Left lung (tissue), 10 donors: ENCODE measurements around the gene SLC38A11. TPM values are rescaled to one million over a fixed set of nuclear protein-coding genes. Genes with fewer than 3 reads are reported as not detected.

Source experiments
- ATAC-seq: fragments of 200-7000 bp; cut with Tn5 transposase; one replicate; pipeline ENCODE4 v1.9.1; 2020; ENCODE audit warnings: moderate library complexity
- DNase-seq, 4 donors: peaks; one replicate each; pipeline ENCODE4 v3.0.0-alpha.2; 2013 to 2020
- H3K27ac ChIP-seq, 2 donors: fragments of 200-600 bp; sonication (generic) in 1 of 2; one replicate each; pipeline versions ENCODE4 v1.5.0 to v1.8.0; 2020 to 2021
- H3K27me3 ChIP-seq, 2 donors: fragments of 200-600 bp; sonication (generic) in 1 of 2; one replicate each; pipeline versions ENCODE4 v1.5.0 to v1.8.0; 2020 to 2021
- H3K36me3 ChIP-seq, 2 donors: fragments of 200-600 bp; sonication (generic) in 1 of 2; one replicate each; pipeline versions ENCODE4 v1.5.0 to v1.8.0; 2020 to 2021
- H3K4me1 ChIP-seq, 2 donors: fragments of 200-600 bp; one replicate each; pipeline ENCODE4 v1.8.0; 2021
- H3K4me3 ChIP-seq, 2 donors: fragments of 200-600 bp; sonication (generic) in 1 of 2; one replicate each; pipeline versions ENCODE4 v1.5.0 to v1.8.0; 2020 to 2021; ENCODE audit warnings: mild to moderate bottlenecking in 1 of 2
- H3K9me3 ChIP-seq, 2 donors: fragments of 200-600 bp; sonication (generic) in 1 of 2; one replicate each; pipeline versions ENCODE4 v1.5.0 to v1.8.0; 2020 to 2021
- intact Hi-C, 2 donors: fragments of 100-400 bp; cut with DNase I; formaldehyde crosslinking; loops; one replicate each; pipeline versions ENCODE4 v1.11.2 to v1.14.2; 2022
- polyA plus RNA-seq, 6 donors: library from polyadenylated mRNA; unstranded; fragments of 120-200 nt; gene quantifications; one replicate each; pipeline ENCODE4 v1.2.1, GENCODE V29; 2013; ENCODE audit not compliant: insufficient read length in 6 of 6
- total RNA-seq, 2 donors: library from RNA; stranded (reverse); fragmentation: NEBNext Ultra II Directional; extraction: Animal tissue kit (Norgen Biotek cat#: 25700); gene quantifications; one replicate each; pipeline ENCODE4 v1.2.1, GENCODE V29; 2021
- TF ChIP-seq, protein P1 (sequence below), 2 donors: fragments of 200-600 bp; sonication (generic) in 1 of 2; IDR thresholded peaks; one replicate each; pipeline versions ENCODE4 v1.5.0 to v1.8.0; 2021; ENCODE audit warnings: antibody characterized with exemption in 2 of 2
- donor health status: DM: no; HTN: yes; CAD: no.
- donor health status: DM: no; HTN: no; CAD: no.

Gene SLC38A11
- total and polyA plus RNA-seq, 8 donors: 0.29 to 3.6 (median 1.6) TPM

GRCh38 chr2:164859251-164859818 is 96.0 kb downstream of the SLC38A11 start:
- H3K9me3 ChIP-seq: no peaks in the 10 kb centered on the region
- ATAC-seq (no peak), DNase-seq (no peak)
- H3K27ac ChIP-seq: no peak overlapping the region
- intact Hi-C loops: no loop called here
- TF ChIP-seq, protein P1, sequence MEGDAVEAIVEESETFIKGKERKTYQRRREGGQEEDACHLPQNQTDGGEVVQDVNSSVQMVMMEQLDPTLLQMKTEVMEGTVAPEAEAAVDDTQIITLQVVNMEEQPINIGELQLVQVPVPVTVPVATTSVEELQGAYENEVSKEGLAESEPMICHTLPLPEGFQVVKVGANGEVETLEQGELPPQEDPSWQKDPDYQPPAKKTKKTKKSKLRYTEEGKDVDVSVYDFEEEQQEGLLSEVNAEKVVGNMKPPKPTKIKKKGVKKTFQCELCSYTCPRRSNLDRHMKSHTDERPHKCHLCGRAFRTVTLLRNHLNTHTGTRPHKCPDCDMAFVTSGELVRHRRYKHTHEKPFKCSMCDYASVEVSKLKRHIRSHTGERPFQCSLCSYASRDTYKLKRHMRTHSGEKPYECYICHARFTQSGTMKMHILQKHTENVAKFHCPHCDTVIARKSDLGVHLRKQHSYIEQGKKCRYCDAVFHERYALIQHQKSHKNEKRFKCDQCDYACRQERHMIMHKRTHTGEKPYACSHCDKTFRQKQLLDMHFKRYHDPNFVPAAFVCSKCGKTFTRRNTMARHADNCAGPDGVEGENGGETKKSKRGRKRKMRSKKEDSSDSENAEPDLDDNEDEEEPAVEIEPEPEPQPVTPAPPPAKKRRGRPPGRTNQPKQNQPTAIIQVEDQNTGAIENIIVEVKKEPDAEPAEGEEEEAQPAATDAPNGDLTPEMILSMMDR (IDR thresholded peaks at IDR 0.05): no peak
- no peaks in the 10 kb centered on the region for H3K4me1 ChIP-seq
- H3K27me3 ChIP-seq: no peaks in the 10 kb centered on the region
- H3K4me3 ChIP-seq: no peak overlapping the region
- no peaks in the 10 kb centered on the region for H3K36me3 ChIP-seq

DNA sequence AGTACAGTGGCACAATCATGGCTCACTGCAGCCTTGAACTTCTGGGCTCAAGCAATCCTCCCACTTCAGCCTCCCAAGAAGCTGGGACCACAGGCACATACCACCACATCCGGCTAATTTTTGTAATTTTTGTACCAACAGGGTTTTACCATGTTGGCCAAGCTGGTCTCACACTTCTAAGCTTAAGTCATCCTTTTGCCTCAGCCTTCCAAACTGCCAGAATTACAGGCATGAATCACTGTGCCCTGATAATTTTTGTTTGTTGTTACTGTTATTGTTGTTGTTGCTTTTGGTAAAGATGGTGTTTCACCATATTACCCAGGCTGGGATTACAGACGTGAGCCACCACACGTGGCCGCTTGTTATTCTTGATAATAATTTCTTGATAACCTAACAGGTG is 103.2 kb downstream of the SLC38A11 start:
- intact Hi-C loops: no loop called here
- TF ChIP-seq, protein P1 (IDR thresholded peaks at IDR 0.05): no peak
- Histone ChIP-seq H3K4me1 (peaks cover 0 to 9% of the 10 kb centered on the region in 2 donors), H3K27me3 (no peaks in the 10 kb centered on the region), H3K9me3 (no peaks in the 10 kb centered on the region), H3K36me3 (no peaks in the 10 kb centered on the region), H3K4me3 (no peak overlapping the region), H3K27ac (no peak overlapping the region)
- no peak for ATAC-seq
- DNase-seq: no peak

DNA sequence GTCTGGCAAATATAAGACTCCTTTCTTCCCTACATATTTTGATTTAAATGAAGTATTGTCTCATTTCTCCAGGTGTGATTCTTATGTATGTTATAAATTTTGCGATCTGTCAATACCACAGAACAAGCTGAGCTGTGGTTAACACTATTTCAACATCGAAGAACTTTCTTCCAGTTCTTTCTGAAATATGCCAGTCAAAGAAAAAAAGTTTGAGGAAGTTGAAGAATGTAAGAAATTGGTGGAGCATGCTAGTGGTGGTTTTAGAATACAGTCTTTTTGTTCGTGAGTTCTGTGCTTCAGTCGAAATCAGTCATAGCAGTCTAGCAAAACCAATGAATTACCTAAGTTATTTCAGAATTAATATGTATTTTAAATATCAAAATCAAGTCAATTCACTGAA is 105.1 kb downstream of the SLC38A11 start:
- DNase-seq (no peak), ATAC-seq (no peak)
- H3K4me3 ChIP-seq: no peak overlapping the region
- H3K27ac ChIP-seq: no peak overlapping the region
- peaks cover 0 to 9% of the 10 kb centered on the region in 2 donors for H3K4me1 ChIP-seq
- intact Hi-C loops: no loop called here
- no peaks in the 10 kb centered on the region for H3K27me3 ChIP-seq
- no peaks in the 10 kb centered on the region for H3K36me3 ChIP-seq
- no peaks in the 10 kb centered on the region for H3K9me3 ChIP-seq
- TF ChIP-seq, protein P1 (IDR thresholded peaks at IDR 0.05): no peak

DNA sequence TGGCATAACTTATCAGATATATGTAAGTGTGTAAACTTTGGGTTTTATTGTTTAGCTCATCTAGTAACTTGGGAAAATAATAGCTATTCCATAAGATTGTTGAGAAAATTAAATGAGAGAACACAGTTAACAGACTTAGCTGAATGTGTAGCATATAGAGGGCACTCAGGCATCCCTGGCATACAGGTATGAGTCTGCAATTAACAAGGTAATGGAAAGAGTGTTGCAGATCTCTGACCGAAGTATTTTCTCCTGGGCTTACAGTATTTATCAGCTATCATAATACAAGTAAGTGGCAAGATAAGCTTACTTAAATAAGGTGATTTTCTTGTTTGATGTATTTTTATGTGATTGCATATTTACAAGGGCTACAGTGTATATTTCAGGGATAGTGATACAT is 105.8 kb downstream of the SLC38A11 start:
- ATAC-seq (no peak), DNase-seq (no peak)
- no peak overlapping the region for H3K4me3 ChIP-seq
- no peaks in the 10 kb centered on the region for H3K36me3 ChIP-seq
- no peak overlapping the region for H3K27ac ChIP-seq
- TF ChIP-seq, protein P1 (IDR thresholded peaks at IDR 0.05): no peak
- H3K27me3 ChIP-seq: no peaks in the 10 kb centered on the region
- intact Hi-C loops: no loop called here
- peaks cover 0 to 9% of the 10 kb centered on the region in 2 donors for H3K4me1 ChIP-seq
- no peaks in the 10 kb centered on the region for H3K9me3 ChIP-seq

DNA sequence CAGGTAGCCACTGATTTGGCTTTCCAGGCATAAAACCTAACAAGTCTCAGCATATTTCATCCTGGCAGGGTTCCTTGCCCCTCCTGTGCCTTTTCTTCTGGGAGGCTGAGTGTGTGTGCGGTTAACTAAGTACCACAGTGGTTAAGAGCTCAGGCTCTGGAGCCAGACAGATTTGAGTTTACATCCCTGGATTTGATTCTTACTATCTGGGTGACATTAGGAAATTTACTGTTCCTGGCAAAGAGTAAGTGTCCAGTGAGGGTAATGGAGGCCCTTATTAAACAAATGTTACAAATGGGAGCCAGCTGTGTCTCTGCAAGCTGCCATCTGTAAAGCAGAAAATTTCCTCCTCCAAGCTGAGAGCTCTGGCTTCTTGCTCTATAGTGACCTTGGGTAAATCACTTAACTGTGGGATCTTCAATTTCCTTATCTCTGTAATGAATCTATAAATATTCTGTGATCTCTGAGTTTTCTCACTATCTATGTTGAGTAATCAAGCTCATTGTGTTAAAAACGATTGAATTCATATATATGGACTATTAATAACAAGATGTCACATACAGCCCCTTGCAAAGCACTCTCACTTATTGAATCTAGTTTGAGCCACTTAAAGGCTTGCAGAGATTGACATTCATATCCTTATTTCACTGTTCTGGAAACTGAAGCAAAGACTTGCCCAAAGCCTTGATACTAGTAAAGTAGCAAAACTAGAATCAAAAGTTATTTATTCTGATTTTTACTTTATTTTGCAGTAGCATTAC is 107.2 kb downstream of the SLC38A11 start:
- H3K27ac ChIP-seq: no peak overlapping the region
- no peaks in the 10 kb centered on the region for H3K36me3 ChIP-seq
- DNase-seq (peak in 2 of 4 donors; percentile 59 to 68), ATAC-seq (peak; percentile 30)
- peaks cover 0 to 13% of the 10 kb centered on the region in 2 donors for H3K4me1 ChIP-seq
- TF ChIP-seq, protein P1 (IDR thresholded peaks at IDR 0.05): no peak
- H3K9me3 ChIP-seq: no peaks in the 10 kb centered on the region
- intact Hi-C loops: no loop called here
- H3K27me3 ChIP-seq: no peaks in the 10 kb centered on the region
- H3K4me3 ChIP-seq: no peak overlapping the region
